IgD-negative memory B cell (primary cell): Measurements from ENCODE around the gene FOLH1. TPM values are rescaled to one million over a fixed set of nuclear protein-coding genes. Genes with fewer than 3 reads are reported as not detected.
"Not testable (repeated sequence)": the region's sequence is repeated elsewhere in the genome, so short reads cannot be mapped to it uniquely, and the experiment has no call there.

ENCODE experiments used
- H3K27ac Mint-ChIP-seq, 3 donors: one replicate each; pipeline ENCODE4 v1.8.0; 2020 to 2022; ENCODE audit warnings: mild to moderate bottlenecking in 3 of 3, mixed read lengths in 3 of 3, moderate library complexity in 1 of 3
- H3K27me3 Mint-ChIP-seq: one replicate; pipeline ENCODE4 v1.8.0; 2021; ENCODE audit warnings: mixed read lengths
- H3K36me3 Mint-ChIP-seq: one replicate; pipeline ENCODE4 v1.8.0; 2020; ENCODE audit warnings: mild to moderate bottlenecking, mixed read lengths
- H3K4me1 Mint-ChIP-seq, 3 donors: one replicate each; pipeline ENCODE4 v1.8.0; 2020 to 2022; ENCODE audit warnings: mixed read lengths in 3 of 3, mild to moderate bottlenecking in 1 of 3
- H3K4me3 Mint-ChIP-seq, 4 donors: one replicate each; pipeline ENCODE4 v1.8.0; 2020 to 2022; ENCODE audit warnings: mild to moderate bottlenecking in 4 of 4, mixed read lengths in 4 of 4, moderate library complexity in 3 of 4
- H3K9me3 Mint-ChIP-seq, 3 donors: one replicate each; pipeline ENCODE4 v1.8.0; 2020 to 2021; ENCODE audit warnings: mixed read lengths in 3 of 3, mild to moderate bottlenecking in 1 of 3
- polyA plus RNA-seq: library from polyadenylated mRNA; unstranded; fragments of 300-500 nt; fragmentation: Illumina TruSeq; gene quantifications from one replicate; pipeline ENCODE4 v1.2.3, GENCODE V29; 2021

The FOLH1 gene
- not detected for polyA plus RNA-seq

DNA sequence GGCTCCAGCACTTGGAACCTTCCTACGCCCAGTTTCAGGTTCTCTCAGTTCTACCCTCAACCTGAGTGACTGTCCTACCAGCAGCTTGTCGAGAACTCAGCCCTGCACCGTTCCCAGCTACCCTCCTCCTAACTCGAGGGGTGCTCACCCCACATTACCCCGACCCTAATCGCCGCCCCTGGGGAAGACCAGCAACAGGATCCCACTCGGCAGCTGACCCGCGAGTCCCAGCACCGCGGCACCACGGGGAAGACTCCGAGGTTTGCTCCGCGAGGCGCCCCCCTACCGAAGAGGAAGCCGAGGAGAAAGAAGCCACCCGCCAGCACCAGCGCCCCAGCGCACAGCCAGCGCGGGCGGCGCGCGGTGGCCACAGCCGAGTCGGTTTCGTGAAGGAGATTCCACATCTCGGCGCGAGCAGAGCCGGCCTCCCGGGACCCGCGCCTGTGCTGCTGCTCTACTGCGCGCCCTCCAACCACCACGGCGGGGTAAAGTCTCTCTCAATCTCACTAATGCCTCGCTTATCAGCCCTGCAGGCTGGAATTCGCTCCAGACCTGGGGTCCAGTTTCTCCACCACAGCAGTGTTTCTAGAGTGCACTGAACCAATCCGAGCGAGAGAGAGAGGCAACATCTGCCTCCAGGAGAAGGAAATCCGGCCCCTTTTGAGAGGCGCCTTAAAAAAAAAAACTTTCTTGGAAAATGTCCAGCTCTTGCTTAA, at the start of gene FOLH1:
Gene FOLH1 (minus strand): TSS at position 597 of the 716 bp plus-strand sequence. CDS start 193 bp downstream, at position 404.
- no peaks in the 10 kb centered on the region for H3K9me3 Mint-ChIP-seq
- H3K4me1 Mint-ChIP-seq: no peaks in the 10 kb centered on the region
- H3K27ac Mint-ChIP-seq: no peak within 1 kb of the TSS
- no peaks in the 10 kb centered on the region for H3K36me3 Mint-ChIP-seq
- no peaks in the 10 kb centered on the region for H3K27me3 Mint-ChIP-seq
- no peak within 1 kb of the TSS for H3K4me3 Mint-ChIP-seq

- H3K27me3 Mint-ChIP-seq, H3K4me1 Mint-ChIP-seq, H3K27ac Mint-ChIP-seq, H3K36me3 Mint-ChIP-seq, H3K4me3 Mint-ChIP-seq, H3K9me3 Mint-ChIP-seq: not testable (repeated sequence)
Measured at GRCh38 chr11:49255148-49255547, 46.7 kb upstream of the FOLH1 start.

- H3K27ac Mint-ChIP-seq, H3K36me3 Mint-ChIP-seq, H3K9me3 Mint-ChIP-seq, H3K27me3 Mint-ChIP-seq, H3K4me3 Mint-ChIP-seq, H3K4me1 Mint-ChIP-seq: not testable (repeated sequence)
Measured at GRCh38 chr11:49251212-49251611, 42.8 kb upstream of the FOLH1 start.

DNA sequence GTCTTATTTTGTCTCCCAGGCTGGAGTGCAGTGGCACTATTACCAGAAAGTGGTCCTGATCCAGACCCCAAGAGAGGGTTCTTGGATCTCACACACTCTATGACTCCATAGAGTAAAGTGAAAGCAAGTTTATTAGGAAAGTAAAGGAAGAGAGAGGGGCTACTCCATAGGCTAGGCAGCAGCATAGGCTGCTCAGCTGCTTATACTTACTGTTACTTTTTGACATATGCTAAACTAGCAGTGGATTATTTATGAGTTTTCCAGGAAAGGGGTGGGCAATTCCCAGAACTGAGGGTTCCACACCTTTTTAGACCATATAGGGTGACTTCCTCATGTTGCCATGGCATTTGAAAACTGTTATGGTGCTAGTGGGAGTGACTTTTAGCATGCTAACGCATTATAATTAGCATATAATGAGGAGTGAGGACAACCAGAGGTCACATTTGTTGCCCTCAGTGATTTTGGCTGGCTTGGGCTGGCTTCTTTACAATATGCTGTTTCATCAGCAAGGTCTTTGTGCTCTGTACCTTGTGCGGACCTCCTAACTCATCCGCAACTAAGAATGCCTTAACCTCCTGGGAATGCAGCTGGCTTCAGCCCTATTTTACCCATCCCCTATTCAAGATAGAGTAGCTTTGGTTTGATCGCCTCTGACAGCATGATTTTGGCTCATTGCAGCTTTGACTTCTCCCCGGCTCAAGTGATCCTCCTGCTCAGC, 42.2 kb upstream of the FOLH1 start:
- H3K27me3 Mint-ChIP-seq, H3K27ac Mint-ChIP-seq, H3K9me3 Mint-ChIP-seq, H3K4me3 Mint-ChIP-seq, H3K36me3 Mint-ChIP-seq, H3K4me1 Mint-ChIP-seq: not testable (repeated sequence)

- not testable (repeated sequence) for H3K36me3 Mint-ChIP-seq, H3K27me3 Mint-ChIP-seq, H3K4me3 Mint-ChIP-seq, H3K4me1 Mint-ChIP-seq, H3K9me3 Mint-ChIP-seq, H3K27ac Mint-ChIP-seq
Measured at GRCh38 chr11:49249363-49249762, 41.0 kb upstream of the FOLH1 start.

DNA sequence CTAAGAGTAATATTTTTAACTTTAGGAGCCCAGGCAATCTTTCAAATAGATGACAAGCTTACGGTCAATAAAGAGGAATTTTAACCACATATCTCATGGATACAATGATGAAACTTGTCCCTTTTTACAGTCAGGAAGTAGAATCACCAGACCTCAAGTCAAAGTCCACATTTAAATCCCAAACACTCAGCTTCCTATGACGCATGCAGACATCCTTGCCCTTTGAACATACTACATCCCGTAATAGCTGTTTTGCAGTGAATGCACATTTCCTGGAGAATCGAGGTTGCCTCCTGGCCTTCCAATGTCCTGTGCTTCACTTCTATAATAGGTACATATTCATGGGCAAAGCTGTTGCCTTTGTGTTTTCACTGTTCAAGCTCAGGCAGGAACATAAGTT, 25.3 kb upstream of the FOLH1 start:
- H3K36me3 Mint-ChIP-seq, H3K27me3 Mint-ChIP-seq, H3K9me3 Mint-ChIP-seq, H3K4me3 Mint-ChIP-seq, H3K4me1 Mint-ChIP-seq, H3K27ac Mint-ChIP-seq: not testable (repeated sequence)

DNA sequence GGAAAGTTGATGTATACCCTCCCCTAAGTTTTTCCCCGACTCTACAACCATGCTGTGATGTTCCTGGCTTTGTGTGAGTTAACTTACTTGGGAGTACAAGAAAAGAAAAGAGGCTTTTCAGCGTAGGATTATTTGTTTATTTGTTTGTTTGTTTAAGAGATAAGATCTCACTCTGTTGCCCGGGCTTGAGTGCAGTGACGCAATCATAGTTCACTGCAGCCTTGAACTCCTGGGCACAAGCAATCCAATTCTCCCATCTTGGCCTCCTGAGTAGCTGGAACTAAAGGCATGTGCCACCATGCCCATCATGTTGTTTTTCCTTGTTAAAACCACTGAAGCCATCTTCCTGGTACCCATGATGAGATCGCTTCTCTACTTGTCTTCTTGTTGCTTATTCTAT, 24.6 kb upstream of the FOLH1 start:
- not testable (repeated sequence) for H3K27me3 Mint-ChIP-seq, H3K9me3 Mint-ChIP-seq, H3K4me1 Mint-ChIP-seq, H3K36me3 Mint-ChIP-seq, H3K4me3 Mint-ChIP-seq
- peak overlapping the region in 1 of 3 donors; percentile 50 for H3K27ac Mint-ChIP-seq

DNA sequence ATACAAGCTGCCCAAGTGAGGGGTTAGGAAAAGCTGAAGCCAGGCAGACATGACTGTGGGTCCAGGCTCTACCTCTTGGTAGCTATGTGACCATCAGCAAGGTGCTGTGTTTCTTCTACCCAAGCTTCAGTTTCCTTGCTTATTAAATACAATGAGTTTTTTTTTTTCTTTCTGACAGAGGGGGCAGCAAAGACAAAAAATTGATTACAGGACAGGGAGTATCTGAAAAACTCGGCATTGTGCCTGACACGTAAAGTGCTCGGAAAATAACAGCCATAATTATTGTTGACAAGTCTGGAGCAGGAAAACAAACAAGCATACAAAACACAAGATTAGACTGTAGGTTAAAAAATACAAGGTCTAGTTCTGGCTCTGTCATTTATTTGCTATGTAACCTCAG, 23.3 kb upstream of the FOLH1 start:
- not testable (repeated sequence) for H3K27ac Mint-ChIP-seq, H3K36me3 Mint-ChIP-seq, H3K27me3 Mint-ChIP-seq, H3K4me1 Mint-ChIP-seq, H3K4me3 Mint-ChIP-seq, H3K9me3 Mint-ChIP-seq

DNA sequence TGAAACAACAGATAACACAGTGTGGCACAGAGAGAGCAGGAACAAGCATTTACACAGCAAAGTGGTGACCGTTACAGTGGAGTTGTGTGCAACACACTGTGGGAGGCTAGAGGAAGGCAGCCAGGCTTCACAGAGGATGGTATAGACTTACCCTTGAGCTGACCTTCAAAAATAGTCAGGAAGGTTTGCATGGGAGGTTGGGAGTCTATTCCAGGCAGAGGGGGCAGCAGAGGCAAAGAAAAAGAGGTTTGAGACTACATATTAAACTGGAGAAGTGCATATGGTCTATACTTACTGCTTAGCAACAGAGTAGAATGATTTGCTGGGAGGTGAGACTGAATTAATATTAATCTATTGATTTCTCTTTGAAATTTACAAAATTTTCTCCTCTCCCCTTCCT, 22.1 kb upstream of the FOLH1 start:
- not testable (repeated sequence) for H3K4me3 Mint-ChIP-seq, H3K4me1 Mint-ChIP-seq, H3K27me3 Mint-ChIP-seq, H3K36me3 Mint-ChIP-seq, H3K9me3 Mint-ChIP-seq, H3K27ac Mint-ChIP-seq

GRCh38 chr11:49230001-49230400, 21.6 kb upstream of the FOLH1 start:
- not testable (repeated sequence) for H3K4me1 Mint-ChIP-seq, H3K36me3 Mint-ChIP-seq, H3K27ac Mint-ChIP-seq, H3K9me3 Mint-ChIP-seq, H3K27me3 Mint-ChIP-seq, H3K4me3 Mint-ChIP-seq

GRCh38 chr11:49229136-49229535, 20.7 kb upstream of the FOLH1 start:
- not testable (repeated sequence) for H3K4me3 Mint-ChIP-seq, H3K36me3 Mint-ChIP-seq, H3K4me1 Mint-ChIP-seq, H3K9me3 Mint-ChIP-seq, H3K27ac Mint-ChIP-seq, H3K27me3 Mint-ChIP-seq

GRCh38 chr11:49225255-49225785, 16.9 kb upstream of the FOLH1 start:
- not testable (repeated sequence) for H3K27me3 Mint-ChIP-seq, H3K4me1 Mint-ChIP-seq, H3K4me3 Mint-ChIP-seq, H3K9me3 Mint-ChIP-seq, H3K27ac Mint-ChIP-seq, H3K36me3 Mint-ChIP-seq

DNA sequence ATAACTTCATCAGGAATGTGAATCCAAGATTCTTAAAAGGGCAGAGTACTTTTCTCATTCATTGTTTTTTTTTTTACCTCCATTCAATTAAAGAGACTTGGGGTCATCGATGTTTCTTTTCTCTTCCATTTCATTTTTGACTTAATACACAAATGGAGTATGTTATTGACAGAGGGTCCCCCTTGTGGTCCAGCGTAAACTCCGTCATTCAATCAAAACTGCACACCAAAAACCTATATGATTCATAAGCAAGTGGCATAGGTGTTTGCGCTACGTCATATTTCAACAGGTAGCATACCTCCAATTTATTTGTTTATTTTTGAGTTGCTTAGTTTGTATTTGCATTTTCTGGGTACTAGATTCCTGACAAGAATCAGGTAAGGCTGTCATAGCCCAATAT, 12.7 kb upstream of the FOLH1 start:
- Mint-ChIP-seq H3K4me1 (no peaks in the 10 kb centered on the region), H3K9me3 (peaks cover 0 to 1% (median 0%) of the 10 kb centered on the region in 3 donors)

GRCh38 chr11:49213026-49213560, 4.7 kb upstream of the FOLH1 start:
- no peaks in the 10 kb centered on the region for H3K36me3 Mint-ChIP-seq
- no peak overlapping the region for H3K27ac Mint-ChIP-seq
- H3K27me3 Mint-ChIP-seq: no peaks in the 10 kb centered on the region
- no peaks in the 10 kb centered on the region for H3K9me3 Mint-ChIP-seq
- no peak overlapping the region for H3K4me3 Mint-ChIP-seq
- no peaks in the 10 kb centered on the region for H3K4me1 Mint-ChIP-seq

More for the DNA sequence above, 12.7 kb upstream of the FOLH1 start:
- H3K27me3 Mint-ChIP-seq: no peaks in the 10 kb centered on the region
- H3K4me3 Mint-ChIP-seq: no peak overlapping the region
- no peaks in the 10 kb centered on the region for H3K36me3 Mint-ChIP-seq
- H3K27ac Mint-ChIP-seq: no peak overlapping the region

DNA sequence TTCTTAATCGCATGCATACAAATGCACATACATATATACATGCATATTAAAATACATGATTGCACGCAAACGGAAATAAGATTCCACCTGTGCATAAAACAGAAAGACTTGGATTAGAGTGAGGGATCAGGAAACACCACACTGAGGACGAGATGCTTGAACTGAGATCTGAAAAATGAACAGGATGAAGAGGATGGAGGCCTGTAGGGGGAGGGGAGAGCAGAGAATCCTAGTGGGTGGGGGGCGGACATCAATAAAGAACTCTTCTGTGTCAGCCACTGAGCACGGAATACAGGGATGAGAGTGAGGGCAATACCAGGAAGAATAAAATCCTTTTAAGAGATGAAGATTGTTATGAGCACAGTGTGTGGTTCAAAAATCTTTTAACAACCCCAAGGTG, 1.4 kb downstream of the FOLH1 start:
- H3K4me3 Mint-ChIP-seq, H3K27me3 Mint-ChIP-seq, H3K9me3 Mint-ChIP-seq, H3K27ac Mint-ChIP-seq, H3K36me3 Mint-ChIP-seq, H3K4me1 Mint-ChIP-seq: not testable (repeated sequence)
